Measurements from ENCODE around the gene EEFSEC.

EEFSEC gene

DNA sequence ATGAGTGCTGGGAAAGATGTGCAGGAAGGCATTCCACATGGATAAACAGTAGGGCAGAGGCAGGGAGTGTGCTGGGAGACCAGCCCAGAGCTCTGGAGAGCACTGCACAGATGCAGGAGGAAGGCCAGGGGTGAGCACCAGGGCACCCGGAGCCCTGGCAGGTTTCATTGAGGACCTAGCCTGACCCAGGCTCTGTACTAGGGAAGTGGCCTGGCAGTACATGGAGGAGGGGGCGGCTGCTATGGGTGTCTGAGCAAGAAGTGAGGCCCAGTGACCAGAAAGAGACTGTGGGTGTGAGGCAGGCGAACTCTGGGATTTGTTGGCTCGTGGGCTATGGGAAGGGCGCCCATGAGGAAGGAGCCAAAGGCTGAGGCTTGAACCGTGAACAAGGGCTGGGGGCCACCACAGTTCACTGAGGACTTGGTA is 174.3 kb downstream of the EEFSEC start:
- no peak for FAIRE-seq
- TF ChIP-seq POLR2A (IDR thresholded peaks at IDR 0.05; ENCODE audit: low read depth, low read length) (no peak), TAF1 (IDR thresholded peaks at IDR 0.05; ENCODE audit: borderline replicate concordance, low read depth, low read length) (no peak), POLR2AphosphoS5 (IDR thresholded peaks at IDR 0.05; ENCODE audit: low read depth, low read length) (no peak)

DNA sequence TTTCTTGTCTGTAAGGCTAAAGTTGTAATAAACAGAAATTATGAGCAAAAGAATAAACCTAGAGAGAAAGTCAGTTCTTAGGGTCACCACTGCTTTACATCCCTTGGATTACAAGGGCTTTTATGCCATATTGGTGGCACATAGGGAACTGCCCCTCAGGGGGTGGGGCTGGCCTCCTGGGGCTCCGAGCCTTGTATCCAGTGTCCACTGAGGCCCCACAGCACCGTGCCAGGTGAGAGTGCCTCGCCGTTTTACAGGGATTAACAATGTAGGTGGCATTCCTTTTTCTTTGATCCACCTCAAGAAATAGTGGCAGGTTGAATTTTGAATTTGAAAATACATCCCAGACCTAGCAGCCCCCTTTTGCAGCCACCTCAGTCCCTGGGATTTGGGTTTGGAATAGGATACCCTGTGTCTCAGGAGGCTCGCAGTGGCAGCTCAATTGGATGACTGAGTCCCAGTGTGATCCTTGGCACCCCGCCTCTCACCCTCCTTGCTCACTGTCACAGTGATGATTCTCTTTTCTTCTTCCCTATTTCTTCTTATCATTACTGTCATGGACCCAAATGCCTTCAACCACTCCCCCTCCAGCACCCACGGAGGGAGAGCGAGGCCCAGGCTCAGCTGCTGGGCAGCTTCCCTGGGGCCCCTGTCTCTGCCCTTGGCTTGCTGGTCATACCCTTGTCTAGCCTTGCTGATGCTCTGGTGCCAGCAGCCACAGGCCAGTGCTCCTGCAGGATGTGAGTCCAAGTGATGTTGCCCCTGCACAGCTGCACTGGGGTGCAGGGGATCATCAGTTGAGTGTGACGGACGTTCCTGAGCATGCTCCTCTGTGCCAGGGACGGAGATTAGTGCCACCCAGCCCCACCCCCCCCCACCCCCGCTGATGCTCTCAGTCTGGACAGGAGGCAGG is 175.5 kb downstream of the EEFSEC start:
- no peak for FAIRE-seq
- no peak for TF ChIP-seq POLR2AphosphoS5 (IDR thresholded peaks at IDR 0.05; ENCODE audit: low read depth, low read length)
- TF ChIP-seq POLR2A (IDR thresholded peaks at IDR 0.05; ENCODE audit: low read depth, low read length): no peak
- no peak for TF ChIP-seq TAF1 (IDR thresholded peaks at IDR 0.05; ENCODE audit: borderline replicate concordance, low read depth, low read length)
- no peak for DNase-seq (ENCODE audit: insufficient read length)

More for the DNA sequence above, 174.3 kb downstream of the EEFSEC start:
- DNase-seq (ENCODE audit: insufficient read length): no peak

DNA sequence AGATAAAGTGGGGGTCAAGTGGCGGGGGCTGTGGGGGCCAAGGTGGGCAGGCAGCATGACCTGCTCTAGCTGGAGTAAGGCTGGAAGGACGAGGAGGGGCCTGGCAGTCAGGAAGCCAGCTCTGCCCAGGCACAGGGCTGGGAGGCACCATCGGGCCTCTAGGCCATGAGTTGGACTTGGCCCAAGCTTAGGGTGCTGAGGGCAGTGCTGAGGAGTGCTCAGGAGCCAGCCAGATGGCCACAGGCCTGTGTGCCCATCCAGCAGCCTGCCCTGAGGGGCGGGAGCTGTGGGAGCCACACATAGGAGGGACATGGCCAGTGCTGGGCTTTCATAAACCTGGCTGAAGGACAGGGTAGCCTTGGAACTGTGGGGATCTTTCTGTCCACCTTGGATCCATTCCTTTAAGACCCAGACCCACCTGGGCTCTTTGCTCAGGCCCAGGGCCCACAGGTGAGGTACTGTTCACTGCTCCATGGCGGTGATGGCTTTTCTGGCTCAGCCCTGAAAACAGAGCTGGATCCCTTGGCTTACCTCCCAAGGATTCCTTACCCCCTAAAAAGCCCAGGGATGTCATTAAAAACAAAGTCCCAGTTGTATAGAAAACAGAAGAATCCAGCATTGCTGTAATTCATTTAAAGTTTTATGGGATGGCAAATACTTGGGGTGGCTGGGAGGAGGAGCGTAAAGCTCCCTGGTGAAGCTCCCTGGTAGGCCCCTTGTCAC is 176.4 kb downstream of the EEFSEC start:
- no peak for FAIRE-seq
- no peak for DNase-seq (ENCODE audit: insufficient read length)
- no peak for TF ChIP-seq TAF1 (IDR thresholded peaks at IDR 0.05; ENCODE audit: borderline replicate concordance, low read depth, low read length)
- no peak for TF ChIP-seq POLR2AphosphoS5 (IDR thresholded peaks at IDR 0.05; ENCODE audit: low read depth, low read length)
- no peak for TF ChIP-seq POLR2A (IDR thresholded peaks at IDR 0.05; ENCODE audit: low read depth, low read length)

DNA sequence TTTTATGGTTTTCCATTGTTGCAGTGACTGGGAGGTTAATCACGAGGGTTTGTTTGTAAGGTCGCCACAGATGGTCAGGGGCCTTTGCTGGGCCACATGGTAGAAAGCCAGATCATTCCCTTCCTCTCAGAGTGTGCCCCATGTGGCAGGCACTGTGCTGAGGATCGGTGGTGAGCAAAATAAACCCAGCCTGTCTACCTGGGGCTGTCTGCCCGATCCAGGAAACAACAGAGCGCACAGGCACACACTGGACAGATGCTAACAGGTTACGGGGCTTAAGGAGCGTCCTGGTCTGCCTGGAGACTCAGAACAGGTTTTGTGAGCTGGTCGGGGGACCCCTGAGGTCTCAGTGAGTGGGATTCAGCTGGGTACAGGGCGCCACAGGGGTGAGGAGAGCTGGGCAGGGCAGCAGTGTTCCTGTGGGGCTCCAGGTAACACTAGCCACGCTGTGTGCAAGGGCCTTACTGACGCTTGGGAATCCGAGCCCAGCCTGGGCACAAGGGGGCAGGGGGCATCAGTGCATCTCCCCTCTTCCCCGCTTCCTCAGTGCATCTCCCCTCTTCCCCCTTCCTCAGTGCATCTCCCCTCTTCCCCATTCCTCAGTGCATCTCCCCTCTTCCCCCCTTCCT is 177.0 kb downstream of the EEFSEC start:
- FAIRE-seq (no peak), DNase-seq (ENCODE audit: insufficient read length) (no peak)
- no peak for TF ChIP-seq POLR2A (IDR thresholded peaks at IDR 0.05; ENCODE audit: low read depth, low read length)
- TF ChIP-seq TAF1 (IDR thresholded peaks at IDR 0.05; ENCODE audit: borderline replicate concordance, low read depth, low read length): no peak
- TF ChIP-seq POLR2AphosphoS5 (IDR thresholded peaks at IDR 0.05; ENCODE audit: low read depth, low read length): no peak

DNA sequence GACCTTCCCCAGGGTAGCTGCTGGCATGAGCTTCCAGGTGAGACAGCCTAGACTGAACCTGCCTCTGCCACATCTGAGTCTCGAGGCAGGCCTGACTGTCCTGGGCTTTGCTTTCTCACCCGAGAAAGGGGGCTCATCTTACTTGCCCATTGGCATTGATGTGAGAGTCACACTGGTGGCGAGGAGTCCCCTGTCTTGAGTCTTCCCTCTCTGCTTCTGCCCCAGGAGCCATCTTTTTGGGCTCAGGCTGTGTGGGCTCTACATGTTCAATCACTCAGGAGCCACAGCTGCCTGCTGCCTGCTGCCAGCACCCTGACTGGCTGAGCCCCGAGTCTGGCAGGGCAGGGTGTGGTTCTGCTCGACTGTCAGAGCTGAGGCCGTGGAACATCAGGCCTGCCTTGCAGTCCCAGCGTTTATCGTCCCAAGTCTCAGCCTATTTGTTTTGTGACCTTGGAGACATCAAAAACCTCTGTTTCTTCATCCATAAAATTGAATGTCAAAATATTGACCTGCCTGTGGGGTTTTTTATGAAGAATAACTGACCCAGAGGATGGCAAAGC is 180.9 kb downstream of the EEFSEC start:
- DNase-seq (ENCODE audit: insufficient read length) (no peak), FAIRE-seq (no peak)
- TF ChIP-seq POLR2A (IDR thresholded peaks at IDR 0.05; ENCODE audit: low read depth, low read length): no peak
- TF ChIP-seq POLR2AphosphoS5 (IDR thresholded peaks at IDR 0.05; ENCODE audit: low read depth, low read length): no peak
- TF ChIP-seq TAF1 (IDR thresholded peaks at IDR 0.05; ENCODE audit: borderline replicate concordance, low read depth, low read length): no peak

DNA sequence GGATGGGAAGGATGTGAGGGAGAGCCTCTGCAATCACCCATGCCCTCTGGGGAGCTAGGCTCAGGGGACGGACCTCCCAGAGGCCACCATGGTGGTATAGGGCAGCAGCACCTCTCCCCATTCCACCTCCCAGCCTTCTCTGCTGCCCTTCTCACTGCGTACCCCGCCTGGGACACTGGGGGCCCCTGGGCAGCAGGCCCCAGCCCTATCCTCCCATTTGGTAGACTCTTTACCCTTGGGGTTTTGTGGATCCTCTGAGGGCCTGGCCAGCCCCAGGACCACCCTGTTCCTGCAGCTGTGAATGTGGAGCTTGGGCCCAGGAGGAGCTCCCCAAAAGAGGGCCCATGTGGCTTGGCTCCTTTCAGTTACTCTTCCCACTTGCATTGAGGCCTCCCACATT is 181.5 kb downstream of the EEFSEC start:
- TF ChIP-seq TAF1 (IDR thresholded peaks at IDR 0.05; ENCODE audit: borderline replicate concordance, low read depth, low read length) (no peak), POLR2A (IDR thresholded peaks at IDR 0.05; ENCODE audit: low read depth, low read length) (no peak), POLR2AphosphoS5 (IDR thresholded peaks at IDR 0.05; ENCODE audit: low read depth, low read length) (no peak)
- FAIRE-seq (no peak), DNase-seq (ENCODE audit: insufficient read length) (no peak)

DNA sequence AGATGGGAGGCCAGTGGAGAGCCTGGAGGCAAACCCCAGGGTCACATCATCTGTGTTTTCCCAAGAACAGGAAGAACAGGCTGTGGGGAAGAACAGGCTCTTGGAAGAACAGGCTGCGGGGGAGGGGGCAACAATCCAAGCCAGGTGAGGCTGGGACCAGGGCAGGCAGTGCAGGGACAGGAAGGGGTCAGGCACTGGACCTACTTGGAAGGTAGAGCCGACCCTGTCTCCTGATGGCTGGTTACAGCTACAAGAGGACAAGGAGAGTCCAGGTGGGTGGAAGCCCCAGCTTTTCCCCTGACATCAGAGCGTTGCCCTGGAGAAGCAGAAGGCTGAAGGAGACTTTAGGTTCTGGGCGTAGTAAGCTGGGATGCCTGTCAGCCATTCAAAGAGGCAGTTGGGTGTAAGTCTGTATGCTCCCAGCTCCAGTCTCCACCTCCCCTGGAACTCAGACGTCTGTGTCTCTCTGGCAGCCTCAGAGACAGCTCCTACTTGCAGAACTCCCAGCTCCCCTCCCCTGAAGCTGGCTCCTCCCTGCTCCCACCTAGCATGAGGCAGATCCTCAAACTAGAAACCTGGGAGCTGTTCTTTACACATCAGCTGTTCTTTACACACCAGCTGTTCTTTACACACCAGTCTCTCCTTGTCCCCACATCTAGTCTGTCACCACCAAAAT is 182.5 kb downstream of the EEFSEC start:
- TF ChIP-seq POLR2AphosphoS5 (IDR thresholded peaks at IDR 0.05; ENCODE audit: low read depth, low read length) (no peak), TAF1 (IDR thresholded peaks at IDR 0.05; ENCODE audit: borderline replicate concordance, low read depth, low read length) (no peak), POLR2A (IDR thresholded peaks at IDR 0.05; ENCODE audit: low read depth, low read length) (no peak)
- no peak for FAIRE-seq
- DNase-seq (ENCODE audit: insufficient read length): no peak

DNA sequence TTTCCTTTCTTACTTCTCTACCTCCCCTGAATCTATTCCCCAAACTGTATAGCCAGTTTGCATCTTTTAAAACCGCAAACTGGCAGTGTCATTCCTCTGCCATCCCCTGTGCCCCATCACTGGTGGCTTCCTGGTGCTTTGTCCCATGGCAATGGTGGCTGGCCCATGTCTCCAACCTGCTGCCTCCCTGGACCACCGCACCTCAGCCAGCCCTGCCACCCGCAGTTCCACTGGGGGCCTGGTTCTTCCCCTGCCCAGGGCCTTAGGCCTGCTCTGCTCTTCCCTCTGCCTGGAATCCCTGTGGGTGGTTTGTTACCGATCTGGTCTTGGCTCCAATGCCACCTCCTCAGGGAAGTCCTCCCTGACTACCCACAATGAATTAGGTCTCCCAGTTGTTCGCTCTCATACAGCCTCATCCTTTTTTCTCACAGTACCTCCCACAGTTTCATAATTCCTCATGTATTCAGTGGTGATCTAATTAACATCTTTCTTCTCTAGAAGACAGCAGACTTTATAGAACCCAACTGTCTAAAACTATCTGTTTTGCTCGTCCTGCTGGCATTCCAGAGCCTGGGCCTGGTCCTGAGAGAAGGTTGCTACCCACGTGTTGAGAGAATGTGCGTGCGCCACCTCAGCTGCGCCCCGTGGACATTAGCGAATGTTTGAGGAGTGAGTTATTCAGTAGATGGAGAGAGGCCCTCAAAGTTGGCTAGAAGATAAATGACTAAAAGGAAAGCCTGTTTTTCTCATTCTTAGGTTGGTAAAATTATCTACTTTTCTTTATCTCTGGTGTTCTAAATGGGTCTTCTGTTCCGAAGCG is 183.3 kb downstream of the EEFSEC start:
- no peak for TF ChIP-seq TAF1 (IDR thresholded peaks at IDR 0.05; ENCODE audit: borderline replicate concordance, low read depth, low read length)
- FAIRE-seq (no peak), DNase-seq (ENCODE audit: insufficient read length) (no peak)

DNA sequence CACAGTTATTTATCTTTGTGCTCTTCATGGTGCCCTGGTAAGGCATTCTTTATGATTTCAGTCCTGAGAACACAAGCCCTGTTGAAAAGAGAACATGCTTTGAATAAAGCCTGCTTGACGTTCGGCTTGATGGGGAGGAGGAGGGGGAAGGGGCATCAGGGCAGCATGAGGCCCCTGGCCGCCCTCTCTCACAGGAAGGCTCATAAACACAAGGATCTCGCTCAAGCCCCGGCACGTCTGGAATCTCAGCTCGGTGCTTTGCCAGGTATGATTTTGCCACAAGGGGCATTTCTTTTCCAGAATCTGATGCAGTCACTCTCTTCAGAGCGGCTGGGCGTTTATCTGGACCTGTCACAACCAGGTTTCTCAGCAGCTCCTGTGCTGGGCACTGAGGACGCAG is 184.0 kb downstream of the EEFSEC start:
- DNase-seq (ENCODE audit: insufficient read length): no peak
- TF ChIP-seq POLR2AphosphoS5 (IDR thresholded peaks at IDR 0.05; ENCODE audit: low read depth, low read length): no peak
- no peak for TF ChIP-seq TAF1 (IDR thresholded peaks at IDR 0.05; ENCODE audit: borderline replicate concordance, low read depth, low read length)
- TF ChIP-seq POLR2A (IDR thresholded peaks at IDR 0.05; ENCODE audit: low read depth, low read length): no peak
- FAIRE-seq: no peak

All from GM12892 (cell line).